Measurements from ENCODE around the gene CSGALNACT2.
"Not testable (repeated sequence)": the region's sequence is repeated elsewhere in the genome, so short reads cannot be mapped to it uniquely, and the experiment has no call there.

CSGALNACT2 gene

GRCh38 chr10:43138021-43138756 lies at the start of gene CSGALNACT2:
CSGALNACT2 (plus strand) TSS chr10:43138445; CDS start chr10:43155150, 16,705 bp downstream.
- DNase-seq: peak; percentile 85 to 86

- DNase-seq: no peak
Measured at GRCh38 chr10:43089519-43089918, 48.7 kb upstream of the CSGALNACT2 start.

- DNase-seq: no peak
Measured at GRCh38 chr10:43090188-43090587, 48.1 kb upstream of the CSGALNACT2 start.

- no peak for DNase-seq
Measured at GRCh38 chr10:43090664-43091063, 47.6 kb upstream of the CSGALNACT2 start.

GRCh38 chr10:43091846-43092245 lies 46.4 kb upstream of the CSGALNACT2 start:
- no peak for DNase-seq

- no peak for DNase-seq
Measured at GRCh38 chr10:43093423-43094076, 44.7 kb upstream of the CSGALNACT2 start.

GRCh38 chr10:43094085-43094484 lies 44.2 kb upstream of the CSGALNACT2 start:
- DNase-seq: no peak

- DNase-seq: not testable (repeated sequence)
Measured at GRCh38 chr10:43099339-43099738, 38.9 kb upstream of the CSGALNACT2 start.

GRCh38 chr10:43099928-43100327 lies 38.3 kb upstream of the CSGALNACT2 start:
- DNase-seq: no peak

GRCh38 chr10:43100366-43100765 lies 37.9 kb upstream of the CSGALNACT2 start:
- DNase-seq: no peak

GRCh38 chr10:43102063-43102828 lies 36.0 kb upstream of the CSGALNACT2 start:
- no peak for DNase-seq

- DNase-seq: peak; percentile 73 to 81
Measured at GRCh38 chr10:43105102-43105955, 32.9 kb upstream of the CSGALNACT2 start.

- no peak for DNase-seq
Measured at GRCh38 chr10:43105956-43106229, 32.4 kb upstream of the CSGALNACT2 start.

- no peak for DNase-seq
Measured at GRCh38 chr10:43106256-43107091, 31.8 kb upstream of the CSGALNACT2 start.

- no peak for DNase-seq
Measured at GRCh38 chr10:43108951-43109350, 29.3 kb upstream of the CSGALNACT2 start.

- DNase-seq: no peak
Measured at GRCh38 chr10:43109671-43110249, 28.5 kb upstream of the CSGALNACT2 start.

- no peak for DNase-seq
Measured at GRCh38 chr10:43110338-43111071, 27.7 kb upstream of the CSGALNACT2 start.

- DNase-seq: no peak
Measured at GRCh38 chr10:43111101-43111500, 27.1 kb upstream of the CSGALNACT2 start.

- DNase-seq: no peak
Measured at GRCh38 chr10:43111921-43112607, 26.2 kb upstream of the CSGALNACT2 start.

- no peak for DNase-seq
Measured at GRCh38 chr10:43112608-43112961, 25.7 kb upstream of the CSGALNACT2 start.

Measured in stimulated activated CD4-positive, alpha-beta T cell treated with anti-CD3 and anti-CD28 coated beads, Interleukin-4, amount 100 ng/mL, for 4 hours (primary cell).